ENCODE measurements around the gene TRAF5. TPM values are rescaled to one million over a fixed set of nuclear protein-coding genes. Genes with fewer than 3 reads are reported as not detected.
A peak's percentile ranks its signal among the peaks of the same experiment; 100 is the strongest.

Gene TRAF5
- total RNA-seq, 4 donors from 2014 or later, result 20.5 to 44.2 (median 27.9) TPM

DNA sequence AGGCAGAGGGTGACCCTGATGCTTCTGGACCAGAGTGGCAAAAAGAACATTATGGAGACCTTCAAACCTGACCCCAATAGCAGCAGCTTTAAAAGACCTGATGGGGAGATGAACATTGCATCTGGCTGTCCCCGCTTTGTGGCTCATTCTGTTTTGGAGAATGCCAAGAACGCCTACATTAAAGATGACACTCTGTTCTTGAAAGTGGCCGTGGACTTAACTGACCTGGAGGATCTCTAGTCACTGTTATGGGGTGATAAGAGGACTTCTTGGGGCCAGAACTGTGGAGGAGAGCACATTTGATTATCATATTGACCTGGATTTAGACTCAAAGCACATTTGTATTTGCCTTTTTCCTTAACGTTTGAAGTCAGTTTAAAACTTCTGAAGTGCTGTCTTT, 45.8 kb downstream of the TRAF5 start:
- no peak for ATAC-seq
- H3K9me3 ChIP-seq, result no peaks in the 10 kb centered on the region
- H3K27me3 ChIP-seq, result no peaks in the 10 kb centered on the region
- no peak overlapping the region for H3K27ac ChIP-seq
- H3K4me3 ChIP-seq, result no peak overlapping the region
- peaks cover 0 to 2% (median 0%) of the 10 kb centered on the region in 3 donors for H3K4me1 ChIP-seq
- peaks cover 0 to 86% of the 10 kb centered on the region in 2 donors for H3K36me3 ChIP-seq
- 67 to 83% methylated on average over 1 to 4 of the region's 4 CpGs for whole genome bisulfite sequencing, 2 donors (ENCODE audit: low coverage in 1 of 2)
- TF ChIP-seq, protein P1, sequence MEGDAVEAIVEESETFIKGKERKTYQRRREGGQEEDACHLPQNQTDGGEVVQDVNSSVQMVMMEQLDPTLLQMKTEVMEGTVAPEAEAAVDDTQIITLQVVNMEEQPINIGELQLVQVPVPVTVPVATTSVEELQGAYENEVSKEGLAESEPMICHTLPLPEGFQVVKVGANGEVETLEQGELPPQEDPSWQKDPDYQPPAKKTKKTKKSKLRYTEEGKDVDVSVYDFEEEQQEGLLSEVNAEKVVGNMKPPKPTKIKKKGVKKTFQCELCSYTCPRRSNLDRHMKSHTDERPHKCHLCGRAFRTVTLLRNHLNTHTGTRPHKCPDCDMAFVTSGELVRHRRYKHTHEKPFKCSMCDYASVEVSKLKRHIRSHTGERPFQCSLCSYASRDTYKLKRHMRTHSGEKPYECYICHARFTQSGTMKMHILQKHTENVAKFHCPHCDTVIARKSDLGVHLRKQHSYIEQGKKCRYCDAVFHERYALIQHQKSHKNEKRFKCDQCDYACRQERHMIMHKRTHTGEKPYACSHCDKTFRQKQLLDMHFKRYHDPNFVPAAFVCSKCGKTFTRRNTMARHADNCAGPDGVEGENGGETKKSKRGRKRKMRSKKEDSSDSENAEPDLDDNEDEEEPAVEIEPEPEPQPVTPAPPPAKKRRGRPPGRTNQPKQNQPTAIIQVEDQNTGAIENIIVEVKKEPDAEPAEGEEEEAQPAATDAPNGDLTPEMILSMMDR (IDR thresholded peaks at IDR 0.05), result no peak
- no peak for TF ChIP-seq EP300 (IDR thresholded peaks at IDR 0.05)
- TF ChIP-seq POLR2A (IDR thresholded peaks at IDR 0.05), result no peak
- TF ChIP-seq POLR2AphosphoS5 (IDR thresholded peaks at IDR 0.05), result no peak

DNA sequence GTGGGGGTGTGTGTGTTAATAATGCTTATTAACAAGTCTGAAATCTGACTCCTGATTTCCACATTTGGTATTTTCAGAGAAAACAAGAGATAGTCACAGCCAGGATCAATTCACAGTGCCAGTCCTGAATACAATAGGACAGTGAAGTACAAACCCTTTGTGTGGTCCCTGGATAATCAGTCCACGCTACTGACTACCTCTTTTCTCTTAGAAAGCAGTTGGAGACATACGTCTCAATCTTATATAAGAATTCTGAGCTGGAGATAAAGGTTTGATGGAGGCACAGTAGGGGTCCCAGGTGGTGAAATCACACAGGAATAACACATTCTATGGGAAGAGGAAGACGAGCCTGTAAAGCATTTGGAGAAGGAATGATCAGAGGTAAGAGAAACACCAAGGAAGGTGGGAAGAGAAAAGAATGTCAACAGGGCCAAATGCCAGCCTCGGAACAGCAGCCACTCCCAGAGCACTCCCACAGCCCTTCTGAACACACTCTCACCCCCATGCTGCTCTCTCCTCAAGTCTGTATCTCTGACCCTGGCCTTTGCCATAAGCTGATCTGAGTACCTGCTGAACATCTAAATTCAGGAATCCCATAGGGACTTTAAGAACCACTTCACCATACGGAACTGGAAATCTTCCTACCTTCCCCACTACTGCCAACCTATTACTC, 48.6 kb downstream of the TRAF5 start:
- no peaks in the 10 kb centered on the region for H3K9me3 ChIP-seq
- no peaks in the 10 kb centered on the region for H3K27me3 ChIP-seq
- peaks cover 0 to 63% of the 10 kb centered on the region in 2 donors for H3K36me3 ChIP-seq
- ATAC-seq, result no peak
- peak overlapping the region in 1 of 4 donors; percentile 4 for H3K27ac ChIP-seq
- H3K4me1 ChIP-seq, result peaks cover 0 to 10% (median 0%) of the 10 kb centered on the region in 3 donors
- TF ChIP-seq POLR2AphosphoS5 (IDR thresholded peaks at IDR 0.05) (no peak), POLR2A (IDR thresholded peaks at IDR 0.05) (no peak), EP300 (IDR thresholded peaks at IDR 0.05) (no peak)
- TF ChIP-seq, protein P1 (IDR thresholded peaks at IDR 0.05), result no peak
- H3K4me3 ChIP-seq, result no peak overlapping the region
- 46 to 55% methylated on average over 4 to 5 of the region's 5 CpGs for WGBS, 2 donors (ENCODE audit: low coverage in 1 of 2)

DNA sequence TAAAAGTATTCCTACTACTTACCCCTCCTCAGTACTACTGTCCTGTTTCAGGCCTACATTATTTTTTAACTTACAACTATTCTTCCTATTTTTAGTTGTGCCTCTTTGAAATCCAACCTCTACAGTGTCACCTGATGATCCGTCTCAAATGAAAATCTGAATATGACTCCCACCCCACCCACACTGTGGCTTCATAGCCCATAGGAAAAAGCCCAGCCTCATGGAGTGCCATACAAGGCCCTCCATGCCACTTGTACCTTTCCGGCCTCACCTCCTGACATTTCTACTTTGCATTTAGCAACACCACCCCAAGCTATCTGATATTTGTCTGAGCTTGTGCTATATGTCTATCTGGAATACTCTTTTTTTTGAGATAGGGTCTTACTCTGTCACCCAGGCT, 49.3 kb downstream of the TRAF5 start:
- H3K4me3 ChIP-seq, result no peak overlapping the region
- H3K4me1 ChIP-seq, result peaks cover 0 to 10% (median 0%) of the 10 kb centered on the region in 3 donors
- 14 to 31% methylated on average over 1 to 2 of the region's 2 CpGs for WGBS, 2 donors (ENCODE audit: low coverage in 1 of 2)
- H3K36me3 ChIP-seq, result peaks cover 0 to 57% of the 10 kb centered on the region in 2 donors
- H3K9me3 ChIP-seq, result no peaks in the 10 kb centered on the region
- TF ChIP-seq, protein P1 (IDR thresholded peaks at IDR 0.05), result no peak
- TF ChIP-seq POLR2AphosphoS5 (IDR thresholded peaks at IDR 0.05) (no peak), POLR2A (IDR thresholded peaks at IDR 0.05) (no peak), EP300 (IDR thresholded peaks at IDR 0.05) (no peak)
- no peak overlapping the region for H3K27ac ChIP-seq
- no peak for ATAC-seq
- no peaks in the 10 kb centered on the region for H3K27me3 ChIP-seq

DNA sequence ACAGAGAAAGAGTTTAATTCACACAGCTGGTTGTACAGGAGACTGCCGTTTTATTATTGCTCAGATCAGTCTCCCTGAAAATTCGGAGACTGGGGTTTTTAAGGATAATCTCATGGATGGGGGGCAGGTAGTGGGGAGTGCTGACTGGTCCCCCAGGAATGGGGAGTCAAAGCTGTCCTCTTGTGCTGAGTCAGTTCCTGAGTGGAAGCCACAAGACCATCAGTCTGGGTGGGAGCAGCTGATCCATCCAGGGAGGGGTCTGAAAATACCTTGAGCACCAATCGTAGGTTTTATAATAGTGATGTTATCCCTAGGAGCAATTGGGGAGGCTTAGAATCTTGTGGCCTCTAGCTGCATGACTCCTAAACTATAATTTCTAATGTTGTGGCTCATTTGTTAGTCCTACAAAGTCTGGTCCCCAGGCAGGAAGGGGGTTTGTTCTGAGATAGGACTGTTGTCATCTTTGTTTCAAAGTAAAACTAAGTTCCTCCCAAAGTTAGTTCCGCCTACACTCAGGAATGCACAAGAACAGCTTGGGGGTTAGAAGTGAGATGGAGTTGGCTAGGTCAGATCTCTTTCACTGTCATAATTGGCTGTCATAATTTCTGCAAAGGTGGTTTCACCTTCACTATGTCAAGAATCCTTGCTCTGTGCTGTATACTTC, 50.3 kb downstream of the TRAF5 start:
- Histone ChIP-seq H3K27me3 (no peaks in the 10 kb centered on the region), H3K4me1 (peaks cover 0 to 10% (median 0%) of the 10 kb centered on the region in 3 donors), H3K36me3 (peaks cover 0 to 47% of the 10 kb centered on the region in 2 donors), H3K9me3 (no peaks in the 10 kb centered on the region), H3K4me3 (no peak overlapping the region), H3K27ac (peak overlapping the region in 1 of 4 donors; percentile 0)
- 73 to 100% methylated on average over 1 to 3 of the region's 4 CpGs for WGBS, 2 donors (ENCODE audit: low coverage in 1 of 2)
- no peak for ATAC-seq
- TF ChIP-seq POLR2A (IDR thresholded peaks at IDR 0.05) (no peak), POLR2AphosphoS5 (IDR thresholded peaks at IDR 0.05) (no peak), EP300 (IDR thresholded peaks at IDR 0.05) (no peak)
- TF ChIP-seq, protein P1 (IDR thresholded peaks at IDR 0.05), result no peak
